GM19328 (cell line): Measurements from ENCODE around the gene HTR7.
"Not testable (repeated sequence)": the region's sequence is repeated elsewhere in the genome, so short reads cannot be mapped to it uniquely, and the experiment has no call there.

ENCODE experiments used
- ATAC-seq: cut with Tn5 transposase; IDR thresholded peaks from one replicate; pipeline ENCODE4 v1.9.1; 2021; ENCODE audit warnings: mild to moderate bottlenecking, moderate library complexity; ENCODE audit not compliant: unreplicated experiment

The HTR7 gene

GRCh38 chr10:90857635-90858460 is at the start of gene HTR7:
TSS of gene HTR7 (minus strand) at chr10:90858039. CDS start at chr10:90857671, 368 bp downstream.
- ATAC-seq: peak; percentile 65

- ATAC-seq: no peak
These were observed 48.8 kb upstream of the HTR7 start for GRCh38 chr10:90906596-90906995.

DNA sequence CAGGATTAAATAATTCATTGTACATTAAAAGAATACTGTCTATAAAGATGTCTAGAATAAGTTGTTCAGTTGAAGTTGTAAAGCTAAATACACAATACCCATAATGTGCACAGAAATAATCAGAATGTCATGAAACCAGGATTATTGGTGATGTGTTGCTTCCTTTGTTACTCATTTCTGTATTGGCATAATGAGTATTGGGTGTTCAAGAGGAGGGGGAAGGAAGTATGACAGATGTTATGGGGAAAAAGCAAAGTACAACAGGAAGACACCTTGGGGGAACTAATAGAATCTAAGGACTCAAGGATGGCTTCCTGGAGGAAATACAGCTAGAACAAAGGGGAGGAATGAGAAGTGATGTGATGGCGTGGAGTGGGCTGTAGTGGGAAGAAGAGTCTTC is 48.1 kb upstream of the HTR7 start:
- no peak for ATAC-seq

GRCh38 chr10:90896916-90897315 is 39.1 kb upstream of the HTR7 start:
- not testable (repeated sequence) for ATAC-seq

- no peak for ATAC-seq
These were observed 35.4 kb upstream of the HTR7 start for GRCh38 chr10:90893190-90893589.

GRCh38 chr10:90890347-90890746 is 32.5 kb upstream of the HTR7 start:
- ATAC-seq: no peak

DNA sequence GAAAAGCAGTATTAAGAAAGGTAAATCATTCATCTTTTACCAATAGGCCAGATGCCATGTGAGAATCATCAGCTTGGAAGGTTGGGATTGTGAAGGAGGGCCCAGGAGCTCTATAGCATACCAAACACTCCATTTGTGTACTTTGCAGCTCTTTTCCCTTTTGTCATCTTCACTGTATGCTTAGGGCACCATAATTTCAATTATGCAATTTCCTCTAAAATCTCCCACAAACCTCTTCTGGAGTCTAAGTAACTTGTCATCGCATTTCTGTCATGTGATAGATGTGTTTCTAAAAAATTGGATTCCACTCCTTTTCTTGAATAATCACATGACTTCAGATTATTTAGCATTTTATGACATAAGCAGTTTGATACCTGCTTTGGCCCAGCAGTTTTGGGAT is 31.8 kb upstream of the HTR7 start:
- ATAC-seq: no peak

DNA sequence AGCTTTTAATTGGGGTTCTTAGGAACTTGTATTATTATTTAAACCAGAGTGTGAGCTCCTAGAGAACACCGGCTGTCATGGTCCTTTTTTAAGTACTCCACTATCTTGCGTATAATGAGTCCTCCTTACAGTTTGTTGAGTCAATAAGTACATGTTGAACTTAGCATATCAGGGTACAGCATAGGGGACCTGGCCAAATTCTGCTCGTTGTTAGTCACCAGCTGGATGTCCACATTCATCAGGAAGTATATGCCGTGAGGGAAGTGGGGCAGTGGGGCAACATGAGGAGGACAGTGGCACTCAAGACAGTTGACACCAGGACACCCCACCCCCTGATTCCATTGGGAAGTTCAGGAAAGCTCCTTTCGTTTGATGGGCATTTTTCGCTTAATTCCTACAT is 30.5 kb upstream of the HTR7 start:
- no peak for ATAC-seq

- no peak for ATAC-seq
These were observed 29.7 kb upstream of the HTR7 start for GRCh38 chr10:90887555-90887954.

GRCh38 chr10:90885176-90885575 is 27.3 kb upstream of the HTR7 start:
- no peak for ATAC-seq

DNA sequence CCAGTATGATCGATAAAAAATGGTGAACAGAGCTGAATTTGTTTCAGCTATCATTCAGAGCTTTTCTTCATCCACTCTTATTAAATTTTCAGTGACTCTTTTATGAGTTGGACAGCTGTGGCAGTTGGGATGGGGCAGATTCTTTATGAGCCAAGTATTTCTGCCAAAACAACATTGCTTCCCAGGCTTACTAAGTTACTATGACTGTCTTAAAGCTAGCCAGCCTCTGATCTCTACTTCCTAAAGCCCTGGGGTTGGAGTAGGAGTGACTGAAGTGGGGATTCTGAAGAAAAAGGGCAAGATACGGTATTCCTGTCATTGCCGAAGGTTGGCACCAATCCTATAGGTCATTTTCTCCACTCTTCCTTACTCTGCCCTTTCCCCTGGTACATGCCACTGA is 26.6 kb upstream of the HTR7 start:
- ATAC-seq: no peak

- not testable (repeated sequence) for ATAC-seq
These were observed 22.4 kb upstream of the HTR7 start for GRCh38 chr10:90880059-90880719.

- no peak for ATAC-seq
These were observed 21.2 kb upstream of the HTR7 start for GRCh38 chr10:90879062-90879461.

- no peak for ATAC-seq
These were observed 14.8 kb upstream of the HTR7 start for GRCh38 chr10:90872648-90873020.

- peak; percentile 92 for ATAC-seq
These were observed 14.2 kb upstream of the HTR7 start, which contains the start of gene RPP30 for GRCh38 chr10:90871766-90872647. TSS of gene RPP30 (plus strand) at chr10:90871974. CDS start at chr10:90871987, 13 bp downstream.

- peak; percentile 38 for ATAC-seq
These were observed 13.5 kb upstream of the HTR7 start for GRCh38 chr10:90871279-90871765.

- ATAC-seq: no peak
These were observed 8.3 kb upstream of the HTR7 start for GRCh38 chr10:90866050-90866598.

DNA sequence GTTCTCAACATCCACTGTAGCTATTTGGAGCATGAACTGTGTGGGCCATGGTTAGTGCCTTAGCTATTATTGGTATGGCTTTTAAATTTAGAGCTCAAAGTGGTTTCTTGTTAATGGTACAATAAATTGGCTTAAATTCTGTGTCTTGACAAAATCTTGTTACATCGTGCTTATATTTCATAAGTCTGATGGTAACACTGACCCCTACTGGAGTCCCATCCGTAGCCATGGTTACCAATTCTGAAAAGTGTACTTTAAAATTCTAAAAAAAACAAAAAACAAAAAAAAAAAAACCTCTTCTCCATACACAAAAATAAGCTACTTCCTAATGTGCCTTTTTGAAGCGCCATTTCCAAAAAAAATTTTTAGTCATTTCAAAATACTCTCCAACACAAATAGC is 7.6 kb upstream of the HTR7 start:
- no peak for ATAC-seq

DNA sequence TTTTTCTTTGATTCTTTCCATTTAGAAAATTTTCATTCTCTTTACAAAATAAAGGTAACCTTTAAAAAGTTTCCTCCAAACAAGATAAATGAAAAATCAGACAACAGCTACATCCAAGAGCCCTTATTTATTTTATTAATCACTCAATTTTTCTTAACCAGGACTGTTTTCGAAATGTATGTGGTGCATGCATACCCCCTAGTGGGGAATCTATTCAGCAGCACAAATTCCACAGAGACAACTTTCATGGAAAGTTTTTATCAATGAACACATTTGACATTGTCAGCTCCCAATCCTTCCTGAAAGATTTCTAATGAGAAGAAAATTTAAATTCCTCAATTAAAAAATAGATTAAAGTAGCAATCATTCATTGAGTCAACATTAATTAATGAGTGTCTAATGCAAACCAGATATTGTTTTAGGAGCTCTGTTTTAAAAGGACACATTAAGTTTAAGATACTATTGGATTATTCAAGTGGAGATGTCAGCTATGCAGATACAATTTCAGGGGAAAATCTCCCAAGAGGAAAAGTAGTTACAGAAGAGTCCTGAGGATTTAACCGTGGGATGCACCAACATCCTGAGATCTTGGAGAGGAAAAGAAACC is 5.2 kb upstream of the HTR7 start:
- no peak for ATAC-seq

DNA sequence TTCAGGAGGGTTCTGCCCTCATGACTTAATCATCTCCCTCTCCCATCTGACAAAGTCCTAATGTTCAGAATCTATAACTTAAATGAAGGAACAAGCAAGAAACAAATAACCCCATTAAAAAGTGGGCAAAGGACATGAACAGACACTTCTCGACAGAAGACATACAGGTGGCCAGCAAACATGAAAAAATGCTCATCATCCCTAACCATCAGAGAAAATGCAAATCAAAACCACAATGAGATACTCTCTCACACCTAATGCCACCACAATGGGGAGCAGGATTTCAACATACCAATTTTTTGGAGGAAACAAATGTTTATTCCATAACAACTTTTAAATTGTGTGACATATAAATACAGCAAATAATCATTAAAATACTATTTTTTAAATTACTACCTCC is 3.0 kb upstream of the HTR7 start:
- no peak for ATAC-seq
